Psoas muscle (tissue), 8 donors: ENCODE data around the gene WBP1L. TPM values are rescaled to one million over a fixed set of nuclear protein-coding genes. Genes with fewer than 3 reads are reported as not detected.
A peak's percentile ranks its signal among the peaks of the same experiment; 100 is the strongest.
"Not testable (repeated sequence)": the region's sequence is repeated elsewhere in the genome, so short reads cannot be mapped to it uniquely, and the experiment has no call there.

Source experiments
- ATAC-seq, 4 donors: fragments of 200-7000 bp; cut with Tn5 transposase; one replicate each; pipeline ENCODE4 v1.9.1; 2020; ENCODE audit warnings: moderate library complexity in 3 of 4, mild to moderate bottlenecking in 2 of 4
- DNase-seq, 2 donors: peaks; one replicate each; pipeline ENCODE4 v3.0.0-alpha.2; 2020
- H3K27ac ChIP-seq: fragments of 200-600 bp; one replicate; pipeline ENCODE4 v1.8.0; 2022
- H3K27me3 ChIP-seq, 3 donors: fragments of 200-600 bp in 1 of 3; one replicate each; pipeline versions ENCODE4 v1.6.1 to v1.8.0; 2013 to 2022; ENCODE audit warnings: low read length in 2 of 3, mild to moderate bottlenecking in 2 of 3, moderate library complexity in 1 of 3; ENCODE audit not compliant: insufficient read depth in 3 of 3
- H3K36me3 ChIP-seq, 2 donors: fragments of 200-600 bp in 1 of 2; one replicate each; pipeline versions ENCODE4 v1.6.1 to v1.8.0; 2013 to 2022; ENCODE audit warnings: low read depth in 1 of 2, mild to moderate bottlenecking in 1 of 2, moderate library complexity in 1 of 2; ENCODE audit not compliant: insufficient read depth in 1 of 2
- H3K4me1 ChIP-seq: fragments of 200-600 bp; one replicate; pipeline ENCODE4 v1.8.0; 2022
- H3K4me3 ChIP-seq: fragments of 200-600 bp; one replicate; pipeline ENCODE4 v1.8.0; 2022; ENCODE audit warnings: mild to moderate bottlenecking
- H3K9me3 ChIP-seq: fragments of 200-600 bp; one replicate; pipeline ENCODE4 v1.8.0; 2022
- CTCF ChIP-seq: fragments of 200-600 bp; IDR thresholded peaks from one replicate; pipeline ENCODE4 v1.8.0; 2022; ENCODE audit warnings: antibody characterized with exemption
- WGBS, 3 donors: extraction: QIAGEN DNeasy Blood & Tissue Kit; methylation state at CpG; one replicate each; pipeline versions ENCODE4 v1.1.6 to v1.1.7; 2013; 5-methylcytosine and 5-hydroxymethylcytosine counted together
- intact Hi-C, 2 donors: fragments of 100-400 bp; cut with DNase I; formaldehyde crosslinking; loops; one replicate each; pipeline versions ENCODE4 v1.11.0 to v1.14.2; 2022
- polyA plus RNA-seq, 3 donors: library from polyadenylated mRNA; stranded (reverse); fragments of 200-250 nt; gene quantifications; one replicate each; pipeline ENCODE4 v1.2.3, GENCODE V29; 2013
- total RNA-seq, 4 donors: library from RNA; stranded (reverse); fragmentation: NEBNext Ultra II Directional in 2 of 4; extraction: Animal tissue kit (Norgen Biotek cat#: 25700) in 2 of 4; gene quantifications; one replicate each; pipeline versions ENCODE4 v1.2.1 to v1.2.4, GENCODE V29; 2021 to 2023
- donor health status: healthy with polysubstance abuse.
- donor health status: DM: no; HTN: no; CAD: no; lungs with moderate emphysema.
- donor health status: Bipolar disorder and iron deficiency.
- donor health status: healthy.
- donor health status: DM: yes; HTN: yes; CAD: no.
- donor health status: DM: no; HTN: no; CAD: no.
- donor health status: DM: no; HTN: no; CAD: no.
- donor health status: DM: yes; HTN: yes; CAD: no.

Gene WBP1L
- total and polyA plus RNA-seq, 7 donors: 26.4 to 77.2 (median 54.1) TPM

GRCh38 chr10:102837230-102837721 is 93.5 kb downstream of the WBP1L start, which contains the start of gene CYP17A1:
TSS of gene CYP17A1 (minus strand) at chr10:102837413. CDS start at chr10:102837361, 52 bp downstream.
- intact Hi-C loops: loop anchor here in 1 of 2 donors (10.0 kb wide), 1 partner anchor 418 kb away; no protein-coding TSS in a partner anchor
- peak in 3 of 4 donors; percentile 24 to 58 (median 40) for ATAC-seq
- no peak within 1 kb of the TSS for H3K27ac ChIP-seq

GRCh38 chr10:102838276-102838927 is 94.7 kb downstream of the WBP1L start:
- H3K4me1 ChIP-seq, H3K36me3 ChIP-seq, H3K27ac ChIP-seq, ATAC-seq, DNase-seq, H3K4me3 ChIP-seq, H3K9me3 ChIP-seq: not testable (repeated sequence)
- H3K27me3 ChIP-seq: peaks cover 0 to 11% (median 0%) of the 10 kb centered on the region in 3 donors
- 90 to 94% (median 91%) methylated on average over 9 of the region's 9 CpGs for WGBS, 3 donors
- intact Hi-C loops: loop anchor here in 1 of 2 donors (10.0 kb wide), 1 partner anchor 416 kb away; no protein-coding TSS in a partner anchor

More at GRCh38 chr10:102837230-102837721, 93.5 kb downstream of the WBP1L start, which contains the start of gene CYP17A1:
- no peaks in the 10 kb centered on the region for H3K36me3 ChIP-seq
- no peak for TF ChIP-seq CTCF
- no peaks in the 10 kb centered on the region for H3K9me3 ChIP-seq
- no peaks in the 10 kb centered on the region for H3K4me1 ChIP-seq
- H3K27me3 ChIP-seq: peaks cover 0 to 9% (median 0%) of the 10 kb centered on the region in 3 donors
- H3K4me3 ChIP-seq: no peak within 1 kb of the TSS
- 49 to 54% (median 52%) methylated on average over 5 of the region's 5 CpGs for WGBS, 3 donors
- DNase-seq: peak in 1 of 2 donors; percentile 59

DNA sequence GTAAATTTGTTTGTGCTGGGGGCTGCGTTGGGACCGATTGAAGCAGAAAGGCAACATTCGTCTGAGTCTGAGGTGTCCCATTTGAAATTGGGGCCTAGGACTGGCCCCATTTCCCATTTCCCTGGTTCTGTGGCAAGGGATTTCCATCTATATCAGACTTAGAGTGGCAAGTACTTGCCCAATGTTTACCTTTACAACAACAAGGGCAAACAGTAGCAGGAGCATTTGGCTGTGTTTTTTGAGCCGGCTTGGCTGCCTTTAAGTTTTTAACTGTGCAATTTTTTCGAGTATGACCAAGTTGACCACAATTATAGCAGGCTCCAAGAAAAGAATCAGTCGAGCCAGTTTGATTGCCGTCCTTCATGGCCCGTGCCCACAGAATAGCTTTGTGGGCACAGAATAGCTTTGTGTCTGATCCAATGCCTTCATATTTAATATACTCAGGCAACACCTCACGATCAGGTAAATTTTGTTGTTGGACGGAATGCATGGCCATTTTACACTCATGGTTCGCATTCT is 98.1 kb downstream of the WBP1L start:
- no peaks in the 10 kb centered on the region for H3K36me3 ChIP-seq
- intact Hi-C loops: no loop called here
- H3K27ac ChIP-seq: no peak overlapping the region
- 80 to 89% (median 85%) methylated on average over 11 of the region's 11 CpGs for WGBS, 3 donors
- H3K27me3 ChIP-seq: peaks cover 0 to 11% (median 0%) of the 10 kb centered on the region in 3 donors
- TF ChIP-seq CTCF: no peak
- no peak overlapping the region for H3K4me3 ChIP-seq
- ATAC-seq: no peak
- no peaks in the 10 kb centered on the region for H3K9me3 ChIP-seq
- DNase-seq: no peak
- no peaks in the 10 kb centered on the region for H3K4me1 ChIP-seq

DNA sequence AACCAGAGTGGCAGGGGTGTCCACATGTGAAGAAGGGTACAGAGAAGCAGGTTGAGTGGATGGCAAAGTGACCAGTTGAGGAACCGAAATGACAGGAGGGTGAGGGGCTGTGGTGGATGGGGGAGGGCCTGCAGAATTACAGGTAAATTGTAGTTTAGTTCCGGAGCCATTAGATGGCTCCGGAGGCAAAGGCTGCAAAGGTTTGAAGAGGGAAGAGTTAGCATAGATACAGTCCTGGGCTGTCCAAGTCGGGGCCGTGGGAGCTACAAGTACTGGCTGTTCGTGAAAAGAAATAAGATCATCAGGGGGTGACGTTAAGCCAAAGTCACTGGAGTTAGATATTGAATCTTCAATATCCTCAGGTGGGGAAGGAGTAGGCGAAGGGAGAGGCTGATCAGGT is 99.4 kb downstream of the WBP1L start:
- H3K27me3 ChIP-seq: peaks cover 0 to 11% (median 0%) of the 10 kb centered on the region in 3 donors
- WGBS, 3 donors: 51 to 62% (median 52%) methylated on average over 8 of the region's 8 CpGs
- DNase-seq, intact Hi-C loops, H3K36me3 ChIP-seq, H3K4me3 ChIP-seq, ATAC-seq, H3K9me3 ChIP-seq, H3K27ac ChIP-seq, H3K4me1 ChIP-seq: not testable (repeated sequence)

GRCh38 chr10:102844190-102844776 is 100.5 kb downstream of the WBP1L start:
- ATAC-seq, H3K4me1 ChIP-seq, H3K27ac ChIP-seq, H3K9me3 ChIP-seq, intact Hi-C loops, H3K4me3 ChIP-seq, DNase-seq, H3K36me3 ChIP-seq: not testable (repeated sequence)
- peaks cover 0 to 11% (median 0%) of the 10 kb centered on the region in 3 donors for H3K27me3 ChIP-seq
- WGBS, 3 donors: 83 to 88% (median 88%) methylated on average over 6 of the region's 6 CpGs
